ENCODE results near the gene LRRTM4.

GRCh38 chr2:77519888-77520506 lies 2.2 kb downstream of the LRRTM4 start:
- TF ChIP-seq CTCF (IDR thresholded peaks at IDR 0.05) = no peak
- TF ChIP-seq POLR2A (IDR thresholded peaks at IDR 0.05) = no peak
